ENCODE measurements around the gene GFY.

GRCh38 chr19:49470615-49470978 lies 45.4 kb downstream of the GFY start:
- no peak for TF ChIP-seq CTCF (IDR thresholded peaks at IDR 0.05)
- TF ChIP-seq POLR2A (IDR thresholded peaks at IDR 0.05) = no peak
